MM.1S (cell line): Measurements from ENCODE around the gene C20orf96.

Source experiments
- DNase-seq: peaks from one replicate; pipeline ENCODE4 v3.0.0-alpha.2; 2015
- H2AFZ ChIP-seq: fragments of 300-600 bp; sonication (generic); 2 replicates; pipeline ENCODE4 v1.6.0; 2016; ENCODE audit warnings: antibody characterized with exemption, low read length
- H3F3A ChIP-seq: fragments of 300-600 bp; sonication (generic); 2 replicates; pipeline ENCODE4 v1.6.1; 2016; ENCODE audit warnings: mild to moderate bottlenecking, antibody characterized with exemption, low read length, moderate library complexity, mixed read lengths; ENCODE audit not compliant: insufficient read depth
- H3K27ac ChIP-seq: fragments of 300-600 bp; sonication (generic); 2 replicates; pipeline ENCODE4 v1.5.1; 2016; ENCODE audit warnings: mild to moderate bottlenecking, low read length
- H3K27me3 ChIP-seq: fragments of 300-600 bp; sonication (generic); replicated peaks from 2 replicates; pipeline ENCODE4 v1.6.0; 2016; ENCODE audit warnings: low read length; ENCODE audit not compliant: insufficient read depth
- H3K36me3 ChIP-seq: fragments of 300-600 bp; sonication (generic); replicated peaks from 2 replicates; pipeline ENCODE4 v1.6.1; 2016; ENCODE audit warnings: mild to moderate bottlenecking, low read length, mixed read lengths; ENCODE audit not compliant: insufficient read depth
- H3K4me1 ChIP-seq: fragments of 300-600 bp; sonication (generic); 2 replicates; pipeline ENCODE4 v1.6.1; 2016; ENCODE audit warnings: low read length, mixed read lengths
- H3K4me2 ChIP-seq: fragments of 300-600 bp; sonication (generic); 2 replicates; pipeline ENCODE4 v1.6.0; 2016; ENCODE audit warnings: low read depth, low read length
- H3K4me3 ChIP-seq: fragments of 300-600 bp; sonication (generic); 2 replicates; pipeline ENCODE4 v1.5.1; 2016; ENCODE audit warnings: low read length, mixed read lengths
- H3K79me2 ChIP-seq: fragments of 300-600 bp; sonication (generic); 2 replicates; pipeline ENCODE4 v1.6.1; 2016; ENCODE audit warnings: mixed run types, low read length, mixed read lengths
- H3K9ac ChIP-seq: fragments of 300-600 bp; sonication (generic); 2 replicates; pipeline ENCODE4 v1.6.1; 2016; ENCODE audit warnings: low read length, mixed read lengths
- H3K9me2 ChIP-seq: fragments of 300-600 bp; sonication (generic); replicated peaks from 2 replicates; pipeline ENCODE4 v1.6.1; 2016; ENCODE audit warnings: mild to moderate bottlenecking, low read length, mixed read lengths; ENCODE audit not compliant: insufficient read depth
- H3K9me3 ChIP-seq: fragments of 300-600 bp; sonication (generic); replicated peaks from 2 replicates; pipeline ENCODE4 v1.6.1; 2016; ENCODE audit warnings: mild to moderate bottlenecking, low read length, mixed read lengths; ENCODE audit not compliant: insufficient read depth
- H4K20me1 ChIP-seq: fragments of 300-600 bp; sonication (generic); 2 replicates; pipeline ENCODE4 v1.6.1; 2016; ENCODE audit warnings: mild to moderate bottlenecking, low read length, moderate library complexity, mixed read lengths; ENCODE audit not compliant: insufficient read depth
- EZH2 ChIP-seq: fragments of 300-600 bp; sonication (generic); optimal IDR thresholded peaks from 2 replicates; pipeline ENCODE3; 2017; ENCODE audit warnings: low read depth, mild to moderate bottlenecking, antibody characterized with exemption, low read length, mixed read lengths
- EZH2phosphoT487 ChIP-seq: fragments of 300-600 bp; sonication (generic); IDR thresholded peaks from 2 replicates; pipeline ENCODE4 v1.6.1; 2018; ENCODE audit warnings: antibody characterized with exemption, low read length
- TF ChIP-seq, protein P1 (sequence below): fragments of 300-600 bp; sonication (generic); IDR thresholded peaks from 2 replicates; pipeline ENCODE4 v1.5.1; 2016; ENCODE audit warnings: antibody characterized with exemption, low read length, mixed read lengths

C20orf96 gene

DNA sequence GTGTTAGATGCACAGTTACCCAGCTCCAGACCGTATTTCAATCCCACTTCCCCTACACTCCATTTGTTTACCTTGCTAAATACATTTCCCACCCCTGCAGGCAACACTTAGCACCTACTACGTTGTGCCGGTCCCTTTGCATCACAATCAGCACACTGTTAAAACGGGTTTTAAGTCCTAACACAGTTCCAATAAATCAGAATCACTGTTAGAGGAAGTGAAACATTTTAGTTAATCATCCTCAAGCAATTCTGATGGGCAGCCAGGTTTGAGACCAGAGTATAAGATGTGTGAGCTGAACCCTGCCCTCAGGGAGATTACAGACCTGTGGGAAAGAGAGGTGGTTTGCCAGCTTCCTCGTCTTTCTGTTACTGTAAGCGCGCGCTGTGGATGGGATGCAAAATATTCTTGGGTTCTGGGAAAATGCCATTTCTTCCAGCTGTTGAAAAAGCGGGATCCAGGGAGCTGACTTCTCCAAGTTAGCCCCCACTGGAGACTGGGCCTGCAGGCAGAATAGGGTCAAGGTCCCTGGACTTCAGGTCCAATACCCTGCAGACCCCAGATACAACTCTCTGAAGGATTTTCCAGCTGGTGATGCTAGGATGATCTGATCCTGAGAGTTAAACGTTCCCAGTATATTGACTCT is 9.9 kb upstream of the C20orf96 start:
- Histone ChIP-seq H3K79me2 (peaks cover 40% of the 10 kb centered on the region), H4K20me1 (peaks cover 4% of the 10 kb centered on the region), H3K4me3 (no peak overlapping the region), H3K4me2 (peak overlapping the region; percentile 89; the same call in 1 of the 2 replicates), H3K9me2 (no peaks in the 10 kb centered on the region), H3K27me3 (no peaks in the 10 kb centered on the region), H3K36me3 (no peaks in the 10 kb centered on the region), H2AFZ (no peak overlapping the region), H3K27ac (no peak overlapping the region), H3K9ac (no peak overlapping the region), H3K9me3 (no peaks in the 10 kb centered on the region), H3K4me1 (peaks cover 36% of the 10 kb centered on the region), H3F3A (peaks cover 13% of the 10 kb centered on the region)
- TF ChIP-seq EZH2phosphoT487: no peak
- TF ChIP-seq, protein P1, sequence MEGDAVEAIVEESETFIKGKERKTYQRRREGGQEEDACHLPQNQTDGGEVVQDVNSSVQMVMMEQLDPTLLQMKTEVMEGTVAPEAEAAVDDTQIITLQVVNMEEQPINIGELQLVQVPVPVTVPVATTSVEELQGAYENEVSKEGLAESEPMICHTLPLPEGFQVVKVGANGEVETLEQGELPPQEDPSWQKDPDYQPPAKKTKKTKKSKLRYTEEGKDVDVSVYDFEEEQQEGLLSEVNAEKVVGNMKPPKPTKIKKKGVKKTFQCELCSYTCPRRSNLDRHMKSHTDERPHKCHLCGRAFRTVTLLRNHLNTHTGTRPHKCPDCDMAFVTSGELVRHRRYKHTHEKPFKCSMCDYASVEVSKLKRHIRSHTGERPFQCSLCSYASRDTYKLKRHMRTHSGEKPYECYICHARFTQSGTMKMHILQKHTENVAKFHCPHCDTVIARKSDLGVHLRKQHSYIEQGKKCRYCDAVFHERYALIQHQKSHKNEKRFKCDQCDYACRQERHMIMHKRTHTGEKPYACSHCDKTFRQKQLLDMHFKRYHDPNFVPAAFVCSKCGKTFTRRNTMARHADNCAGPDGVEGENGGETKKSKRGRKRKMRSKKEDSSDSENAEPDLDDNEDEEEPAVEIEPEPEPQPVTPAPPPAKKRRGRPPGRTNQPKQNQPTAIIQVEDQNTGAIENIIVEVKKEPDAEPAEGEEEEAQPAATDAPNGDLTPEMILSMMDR: no peak
- no peak for TF ChIP-seq EZH2
- DNase-seq: no peak

DNA sequence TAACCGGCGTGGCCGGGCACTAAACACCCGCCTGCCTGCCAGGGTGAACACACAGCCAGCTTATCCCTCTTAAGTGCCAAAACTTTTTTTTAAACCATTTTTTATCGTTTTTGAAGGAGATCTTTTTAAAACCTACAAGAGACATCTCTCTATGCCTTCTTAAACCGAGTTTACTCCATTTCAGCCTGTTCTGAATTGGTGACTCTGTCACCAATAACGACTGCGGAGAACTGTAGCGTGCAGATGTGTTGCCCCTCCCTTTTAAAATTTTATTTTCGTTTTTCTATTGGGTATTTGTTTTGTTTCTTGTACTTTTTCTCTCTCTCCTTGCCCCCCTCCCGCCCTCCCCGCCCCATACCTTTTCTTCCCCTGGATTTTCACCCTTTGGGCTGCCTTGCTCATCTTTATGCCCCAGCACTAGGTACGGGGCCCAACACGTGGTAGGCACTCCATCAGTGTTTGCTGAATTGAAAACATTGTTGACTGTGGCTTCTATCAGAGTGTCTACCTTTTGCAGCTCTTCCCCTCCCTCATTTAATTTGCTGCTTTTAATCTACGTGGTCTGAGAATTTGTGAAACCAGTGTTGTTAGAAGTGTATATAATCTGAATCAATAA is 8.3 kb upstream of the C20orf96 start:
- H3K79me2 ChIP-seq: peaks cover 40% of the 10 kb centered on the region
- peak overlapping the region; percentile 89 for H3K4me2 ChIP-seq
- H3F3A ChIP-seq: peaks cover 13% of the 10 kb centered on the region
- no peak overlapping the region for H2AFZ ChIP-seq
- TF ChIP-seq EZH2: no peak
- no peak for TF ChIP-seq EZH2phosphoT487
- TF ChIP-seq, protein P1: no peak
- DNase-seq: no peak
- no peaks in the 10 kb centered on the region for H3K36me3 ChIP-seq
- peaks cover 4% of the 10 kb centered on the region for H4K20me1 ChIP-seq
- no peaks in the 10 kb centered on the region for H3K27me3 ChIP-seq
- H3K9ac ChIP-seq: peak overlapping the region; percentile 91; the same call in 1 of the 2 replicates
- peak overlapping the region; percentile 89 for H3K4me3 ChIP-seq
- H3K9me3 ChIP-seq: no peaks in the 10 kb centered on the region
- H3K4me1 ChIP-seq: peaks cover 36% of the 10 kb centered on the region
- no peaks in the 10 kb centered on the region for H3K9me2 ChIP-seq
- peak overlapping the region; percentile 76; the same call in 1 of the 2 replicates for H3K27ac ChIP-seq

DNA sequence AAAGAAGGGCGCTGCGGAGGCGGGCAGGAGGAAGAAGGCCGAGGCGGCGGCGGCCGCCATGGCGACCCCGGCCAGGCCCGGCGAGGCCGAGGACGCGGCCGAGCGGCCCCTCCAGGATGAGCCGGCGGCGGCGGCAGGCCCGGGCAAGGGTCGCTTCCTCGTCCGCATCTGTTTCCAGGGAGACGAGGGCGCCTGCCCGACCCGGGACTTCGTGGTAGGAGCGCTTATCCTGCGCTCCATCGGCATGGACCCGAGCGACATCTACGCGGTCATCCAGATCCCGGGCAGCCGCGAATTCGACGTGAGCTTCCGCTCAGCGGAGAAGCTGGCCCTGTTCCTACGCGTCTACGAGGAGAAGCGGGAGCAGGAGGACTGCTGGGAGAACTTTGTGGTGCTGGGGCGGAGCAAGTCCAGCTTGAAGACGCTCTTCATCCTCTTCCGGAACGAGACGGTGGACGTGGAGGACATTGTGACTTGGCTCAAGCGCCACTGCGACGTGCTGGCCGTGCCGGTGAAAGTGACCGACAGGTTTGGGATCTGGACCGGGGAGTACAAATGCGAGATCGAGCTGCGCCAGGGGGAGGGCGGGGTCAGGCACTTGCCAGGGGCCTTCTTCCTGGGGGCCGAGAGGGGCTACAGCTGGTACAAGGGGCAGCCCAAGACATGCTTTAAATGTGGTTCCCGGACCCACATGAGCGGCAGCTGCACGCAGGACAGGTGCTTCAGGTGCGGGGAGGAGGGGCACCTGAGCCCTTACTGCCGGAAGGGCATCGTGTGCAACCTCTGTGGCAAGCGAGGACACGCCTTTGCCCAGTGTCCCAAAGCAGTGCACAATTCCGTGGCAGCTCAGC is 7.6 kb upstream of the C20orf96 start:
- Histone ChIP-seq H3K9ac (peak overlapping the region; percentile 91), H3K9me2 (no peaks in the 10 kb centered on the region), H4K20me1 (peaks cover 4% of the 10 kb centered on the region), H3K4me1 (peaks cover 36% of the 10 kb centered on the region), H3K4me2 (peak overlapping the region; percentile 89), H3K27me3 (no peaks in the 10 kb centered on the region), H3K79me2 (peaks cover 40% of the 10 kb centered on the region), H3K4me3 (peak overlapping the region; percentile 89), H3K9me3 (no peaks in the 10 kb centered on the region), H3K27ac (peak overlapping the region; percentile 76; the same call in 1 of the 2 replicates), H3F3A (peaks cover 13% of the 10 kb centered on the region), H3K36me3 (no peaks in the 10 kb centered on the region), H2AFZ (peak overlapping the region; percentile 54)
- TF ChIP-seq EZH2: no peak
- DNase-seq: peak; percentile 78
